HepG2 (cell line): ENCODE results near the gene CR2. TPM values are rescaled to one million over a fixed set of nuclear protein-coding genes. Genes with fewer than 3 reads are reported as not detected.

Source experiments
- ATAC-seq: fragments of 200-7000 bp; cut with Tn5 transposase; 3 replicates; pipeline ENCODE4 v1.9.1; 2020; ENCODE audit warnings: mild to moderate bottlenecking, moderate library complexity
- BruUV-seq: library from RNA; stranded (reverse); fragments of 400-500 nt; replicated peaks from 2 replicates; lab custom pipeline; 2021; lab: Mats Ljungman, UMichigan
- CTCF ChIA-PET: fragments of 300-600 bp; formaldehyde crosslinking; extraction: SDS; loops from one replicate; lab custom pipeline; 2021; ENCODE audit warnings: low total read pairs, inconsistent platforms, low intra/inter-chr PET ratio; lab: Yijun Ruan, JAX
- POLR2A ChIA-PET: fragments of 350-600 bp; sonication (Branson Sonifier 250); formaldehyde crosslinking; loops from one replicate; lab custom pipeline; 2020; ENCODE audit warnings: antibody characterized with exemption, inconsistent platforms; lab: Yijun Ruan, JAX
- DNase-seq: peaks from one replicate; pipeline ENCODE4 v3.0.0-alpha.2; 2015; ENCODE audit warnings: low spot score
- FAIRE-seq: peaks from 3 replicates; lab custom pipeline; 2011; peaks lifted over from hg19 to GRCh38; lab: Jason Lieb, UNC
- H2AFZ ChIP-seq: one replicate; pipeline ENCODE4 v1.6.1; 2011; ENCODE audit warnings: low read length, inconsistent platforms
- H3K27ac ChIP-seq: fragments of 300-600 bp; 3 replicates; pipeline ENCODE4 v1.8.0; 2011; ENCODE audit warnings: mixed run types, mild to moderate bottlenecking, mixed read lengths, low read length, inconsistent platforms; ENCODE audit not compliant: insufficient read depth; ENCODE audit errors: extremely low read length
- H3K27me3 ChIP-seq, 2 experiments: fragments of 200-600 bp in 1 of 2; 2 replicates in 1 of 2; 3 replicates in 1 of 2; pipeline versions ENCODE4 v1.6.0 to v1.8.0; 2011; ENCODE audit warnings: low read length in 2 of 2, mild to moderate bottlenecking in 2 of 2, moderate library complexity in 2 of 2, inconsistent platforms in 1 of 2; ENCODE audit not compliant: insufficient read depth in 2 of 2, control insufficient read depth in 1 of 2
- H3K36me3 ChIP-seq, 2 experiments: fragments of 200-600 bp in 1 of 2; replicated peaks in 1 of 2; 2 replicates in 1 of 2; 3 replicates in 1 of 2; pipeline versions ENCODE4 v1.5.1 to v1.8.0; 2011; ENCODE audit warnings: low read length in 2 of 2, inconsistent platforms in 1 of 2; ENCODE audit not compliant: insufficient read depth in 2 of 2, control insufficient read depth in 1 of 2
- H3K4me1 ChIP-seq: 2 replicates; pipeline ENCODE4 v1.5.1; 2012; ENCODE audit warnings: low read length, inconsistent platforms; ENCODE audit not compliant: insufficient read depth
- H3K4me2 ChIP-seq: 2 replicates; pipeline ENCODE4 v1.6.0; 2011; ENCODE audit warnings: low read depth, low read length, inconsistent platforms
- H3K4me3 ChIP-seq, 3 experiments: fragments of 200-600 bp in 1 of 3; sonication (generic), shearing (Covaris generic) in 1 of 3; replicated peaks in 1 of 3; 2 replicates each; pipeline ENCODE4 v1.5.1; 2011 to 2016; ENCODE audit warnings: low read length in 3 of 3, inconsistent platforms in 2 of 3, low read depth in 2 of 3, mild to moderate bottlenecking in 2 of 3, control low read depth in 1 of 3, mixed read lengths in 1 of 3; ENCODE audit not compliant: insufficient read depth in 1 of 3
- H3K79me2 ChIP-seq: one replicate; pipeline ENCODE4 v1.6.1; 2011; ENCODE audit warnings: low read length, inconsistent platforms; ENCODE audit not compliant: insufficient read depth
- H3K9ac ChIP-seq: 2 replicates; pipeline ENCODE4 v1.6.0; 2011; ENCODE audit warnings: mild to moderate bottlenecking, low read depth, low read length, inconsistent platforms; ENCODE audit not compliant: insufficient read depth
- H3K9me3 ChIP-seq: 2 replicates; pipeline ENCODE4 v1.5.1; 2012; ENCODE audit warnings: mild to moderate bottlenecking, low read length
- H4K20me1 ChIP-seq: 2 replicates; pipeline ENCODE4 v1.6.0; 2011; ENCODE audit warnings: inconsistent platforms, mild to moderate bottlenecking, low read length, moderate library complexity; ENCODE audit not compliant: insufficient read depth
- HNRNPUL1 ChIP-seq: fragments of 200-400 bp; formaldehyde crosslinking; IDR thresholded peaks from 2 replicates; pipeline ENCODE4 v1.6.1; 2017; ENCODE audit warnings: low read depth, mild to moderate bottlenecking, low read length, moderate library complexity
- KLF11 ChIP-seq: IDR thresholded peaks from 2 replicates; pipeline ENCODE4 v1.6.1; 2016; ENCODE audit warnings: missing compliant biosample characterization
- POLR2AphosphoS2 ChIP-seq: IDR thresholded peaks from 2 replicates; pipeline ENCODE4 v1.6.1; 2011; ENCODE audit warnings: low read depth, low read length, improper control_type of control experiment
- RBM39 ChIP-seq: fragments of 200-400 bp; formaldehyde crosslinking; IDR thresholded peaks from one replicate; pipeline ENCODE4 v1.6.1; 2018; ENCODE audit warnings: antibody characterized with exemption, mild to moderate bottlenecking, low read depth, low read length; ENCODE audit not compliant: poor library complexity, severe bottlenecking
- RFX5 ChIP-seq: IDR thresholded peaks from 2 replicates; pipeline ENCODE4 v1.6.1; 2011; ENCODE audit warnings: low read depth, low read length, improper control_type of control experiment
- SATB2 ChIP-seq: sonication (generic); formaldehyde crosslinking; IDR thresholded peaks from 2 replicates; pipeline ENCODE4 v1.5.0; 2020; ENCODE audit warnings: missing genetic modification reagents
- SNAPC2 ChIP-seq: sonication (generic); formaldehyde crosslinking; IDR thresholded peaks from 2 replicates; pipeline ENCODE4 v1.8.1; 2022; ENCODE audit warnings: mild to moderate bottlenecking, missing genetic modification reagents
- TBP ChIP-seq: sonication (generic); formaldehyde crosslinking; IDR thresholded peaks from 2 replicates; pipeline ENCODE4 v1.5.0; 2020; ENCODE audit warnings: missing genetic modification reagents
- YY1 ChIP-seq: IDR thresholded peaks from 2 replicates; pipeline ENCODE4 v1.6.1; 2011; ENCODE audit warnings: low read length, low read depth, moderate library complexity, mild to moderate bottlenecking; ENCODE audit not compliant: insufficient read depth, insufficient replicate concordance
- ZNF10 ChIP-seq: sonication (generic); formaldehyde crosslinking; IDR thresholded peaks from 2 replicates; pipeline ENCODE4 v1.4.0; 2020; ENCODE audit warnings: mild to moderate bottlenecking, low read depth, missing genetic modification reagents, borderline replicate concordance
- ZNF235 ChIP-seq: sonication (generic); formaldehyde crosslinking; IDR thresholded peaks from 2 replicates; pipeline ENCODE4 v1.8.1; 2023; ENCODE audit warnings: mild to moderate bottlenecking, missing genetic modification reagents, borderline replicate concordance
- ZNF275 ChIP-seq: sonication (generic); formaldehyde crosslinking; IDR thresholded peaks from 2 replicates; pipeline ENCODE4 v1.8.0; 2022; ENCODE audit warnings: missing genetic modification reagents, mild to moderate bottlenecking, inconsistent platforms, borderline replicate concordance
- ZNF280D ChIP-seq: sonication (generic); formaldehyde crosslinking; IDR thresholded peaks from 2 replicates; pipeline ENCODE4 v1.5.1; 2020; ENCODE audit warnings: mild to moderate bottlenecking, missing genetic modification reagents
- ZNF281 ChIP-seq: sonication (generic); formaldehyde crosslinking; IDR thresholded peaks from 2 replicates; pipeline ENCODE4 v1.4.0; 2020; ENCODE audit warnings: missing genetic modification reagents, borderline replicate concordance
- ZNF550 ChIP-seq: sonication (generic); formaldehyde crosslinking; IDR thresholded peaks from 2 replicates; pipeline ENCODE4 v1.4.0; 2020; ENCODE audit warnings: mild to moderate bottlenecking, missing genetic modification reagents, borderline replicate concordance
- ZNF564 ChIP-seq: sonication (generic); formaldehyde crosslinking; IDR thresholded peaks from 2 replicates; pipeline ENCODE4 v1.8.1; 2023; ENCODE audit warnings: mild to moderate bottlenecking, missing genetic modification reagents
- ZNF572 ChIP-seq: sonication (generic); formaldehyde crosslinking; IDR thresholded peaks from 2 replicates; pipeline ENCODE4 v1.5.1; 2020; ENCODE audit warnings: mild to moderate bottlenecking, missing genetic modification reagents
- WGBS: methylation state at CpG from one replicate; pipeline ENCODE4 v1.1.6; 2017; ENCODE audit warnings: low lambda C conversion rate; 5-methylcytosine and 5-hydroxymethylcytosine counted together
- in situ Hi-C: cut with HindIII; loops from 2 replicates; pipeline ENCODE4 v1.10.0; 2017; ENCODE audit warnings: low pct_unique_long_range_greater_than_20kb; ENCODE audit not compliant: extremely low pct_ligation_motif_present
- intact Hi-C: fragments of 100-400 bp; cut with micrococcal nuclease; formaldehyde crosslinking; loops from one replicate; pipeline ENCODE4 v1.10.0; 2022; ENCODE audit not compliant: unreplicated experiment
- polyA plus RNA-seq, 8 experiments: library from polyadenylated mRNA; depleted of rRNA in 3 of 8; stranded (reverse) in 7 of 8; unstranded in 1 of 8; fragments of >200 nt; fragmentation: Illumina TruSeq in 4 of 8; extraction: Trizol in 4 of 8; gene quantifications; 2 replicates each; pipeline versions ENCODE4 v1.2.1 to v1.2.3, GENCODE V29; 2011 to 2016; ENCODE audit warnings: low read depth in 4 of 8, missing spikeins in 1 of 8, mixed read lengths in 1 of 8; ENCODE audit not compliant: insufficient read depth in 1 of 8
- total RNA-seq, 5 experiments: library from RNA; depleted of rRNA; stranded (reverse); fragments of >200 nt; fragmentation: Illumina TruSeq; extraction: Trizol; gene quantifications; 2 replicates each; pipeline ENCODE4 v1.2.3, GENCODE V29; 2016; ENCODE audit warnings: low read depth in 1 of 5

The CR2 gene
- total and polyA plus RNA-seq, 2 of the 13 experiments (the other 11 are each of a cell fraction or from before 2014, with no cell fraction given): not detected

- ATAC-seq: no peak
- no peaks in the 10 kb centered on the region for H3K36me3 ChIP-seq
- no peaks in the 10 kb centered on the region for H3K79me2 ChIP-seq
- H3K4me1 ChIP-seq: no peaks in the 10 kb centered on the region
- H3K9me3 ChIP-seq: no peaks in the 10 kb centered on the region
- intact Hi-C loops (no loop called here), in situ Hi-C loops (no loop called here)
- no peak overlapping the region for H3K4me2 ChIP-seq
- CTCF ChIA-PET: no interaction called here
- no peak overlapping the region for H3K4me3 ChIP-seq
- H3K9ac ChIP-seq: no peak overlapping the region
- H4K20me1 ChIP-seq: no peaks in the 10 kb centered on the region
- BruUV-seq: no TSS peak
- POLR2A ChIA-PET: no interaction called here
- no peak overlapping the region for H2AFZ ChIP-seq
- no peak for DNase-seq
- TF ChIP-seq ZNF550 (CRISPR knock-in tag) (no peak), ZNF280D (CRISPR knock-in tag) (no peak), RBM39 (no peak), ZNF281 (CRISPR knock-in tag) (no peak), ZNF564 (CRISPR knock-in tag) (no peak), ZNF572 (CRISPR knock-in tag) (no peak), RFX5 (no peak), SNAPC2 (CRISPR knock-in tag) (no peak), YY1 (no peak), ZNF275 (CRISPR knock-in tag) (no peak), ZNF10 (CRISPR knock-in tag) (no peak), TBP (CRISPR knock-in tag) (no peak), HNRNPUL1 (no peak), ZNF235 (CRISPR knock-in tag) (no peak), KLF11 (CRISPR knock-in tag) (no peak), POLR2AphosphoS2 (no peak), SATB2 (CRISPR knock-in tag) (no peak)
- 0% methylated on average over 1 of the region's 1 CpG for WGBS
- H3K27ac ChIP-seq: no peak overlapping the region
- no peak for FAIRE-seq
- H3K27me3 ChIP-seq: no peaks in the 10 kb centered on the region; a peak in 1 of 5 replicates
Measured at GRCh38 chr1:207430602-207431001, 23.5 kb upstream of the CR2 start.
